HEK293 (cell line): ENCODE data around the gene DPY19L3.

Experiments
- GLI4 ChIP-seq: fragments of 450-650 bp; formaldehyde crosslinking; IDR thresholded peaks from 2 replicates; pipeline ENCODE4 v1.5.1; 2016; ENCODE audit warnings: missing biosample characterization, missing genetic modification characterization
- KLF16 ChIP-seq: fragments of 450-650 bp; formaldehyde crosslinking; IDR thresholded peaks from 2 replicates; pipeline ENCODE4 v1.5.1; 2017; ENCODE audit warnings: missing biosample characterization, missing genetic modification characterization
- KLF7 ChIP-seq: fragments of 450-650 bp; formaldehyde crosslinking; IDR thresholded peaks from 2 replicates; pipeline ENCODE4 v1.5.1; 2016; ENCODE audit warnings: missing biosample characterization, missing genetic modification characterization, borderline replicate concordance
- PRDM2 ChIP-seq: fragments of 450-650 bp; formaldehyde crosslinking; IDR thresholded peaks from 2 replicates; pipeline ENCODE4 v1.5.1; 2016; ENCODE audit warnings: missing biosample characterization, missing genetic modification characterization, borderline replicate concordance
- RBAK ChIP-seq: fragments of 450-650 bp; formaldehyde crosslinking; IDR thresholded peaks from 2 replicates; pipeline ENCODE4 v1.5.1; 2016; ENCODE audit warnings: missing biosample characterization, missing genetic modification characterization
- SALL2 ChIP-seq: fragments of 450-650 bp; formaldehyde crosslinking; IDR thresholded peaks from 2 replicates; pipeline ENCODE4 v1.5.0; 2017; ENCODE audit warnings: missing biosample characterization, mild to moderate bottlenecking, missing genetic modification characterization, borderline replicate concordance
- SCRT2 ChIP-seq: fragments of 450-650 bp; formaldehyde crosslinking; IDR thresholded peaks from 2 replicates; pipeline ENCODE4 v1.5.1; 2016; ENCODE audit warnings: missing biosample characterization, missing genetic modification characterization
- SETDB1 ChIP-seq: IDR thresholded peaks from one replicate; pipeline ENCODE4 v1.6.1; 2017; ENCODE audit warnings: mild to moderate bottlenecking, low read length, moderate library complexity, mixed read lengths; ENCODE audit not compliant: insufficient read length
- SP2 ChIP-seq: fragments of 450-650 bp; formaldehyde crosslinking; IDR thresholded peaks from 2 replicates; pipeline ENCODE4 v1.5.1; 2016; ENCODE audit warnings: missing biosample characterization, missing genetic modification characterization
- SP7 ChIP-seq: fragments of 450-650 bp; formaldehyde crosslinking; IDR thresholded peaks from 2 replicates; pipeline ENCODE4 v1.5.1; 2016; ENCODE audit warnings: missing biosample characterization, missing genetic modification characterization
- YY2 ChIP-seq: fragments of 450-650 bp; formaldehyde crosslinking; IDR thresholded peaks from 2 replicates; pipeline ENCODE4 v1.5.1; 2016; ENCODE audit warnings: missing biosample characterization, missing genetic modification characterization
- ZBTB8A ChIP-seq: fragments of 450-650 bp; formaldehyde crosslinking; IDR thresholded peaks from 2 replicates; pipeline ENCODE4 v1.5.1; 2016; ENCODE audit warnings: missing biosample characterization, missing genetic modification characterization
- ZNF112 ChIP-seq: fragments of 450-650 bp; formaldehyde crosslinking; IDR thresholded peaks from 2 replicates; pipeline ENCODE4 v1.5.0; 2017; ENCODE audit warnings: missing biosample characterization, missing genetic modification characterization
- ZNF19 ChIP-seq: fragments of 450-650 bp; formaldehyde crosslinking; IDR thresholded peaks from 2 replicates; pipeline ENCODE4; 2016; ENCODE audit warnings: missing biosample characterization, missing genetic modification characterization, low read depth
- ZNF24 ChIP-seq: fragments of 450-650 bp; formaldehyde crosslinking; IDR thresholded peaks from 2 replicates; pipeline ENCODE4 v1.5.1; 2016; ENCODE audit warnings: missing biosample characterization, missing genetic modification characterization
- ZNF335 ChIP-seq: fragments of 450-650 bp; formaldehyde crosslinking; conservative IDR thresholded peaks from 2 replicates; pipeline ENCODE4 v1.5.1; 2016; ENCODE audit warnings: missing biosample characterization, missing genetic modification characterization
- ZNF394 ChIP-seq: fragments of 450-650 bp; formaldehyde crosslinking; IDR thresholded peaks from 2 replicates; pipeline ENCODE4 v1.5.1; 2016; ENCODE audit warnings: missing biosample characterization, missing genetic modification characterization, mild to moderate bottlenecking, moderate library complexity, borderline replicate concordance
- ZNF404 ChIP-seq: fragments of 450-650 bp; formaldehyde crosslinking; IDR thresholded peaks from 2 replicates; pipeline ENCODE4 v1.5.1; 2017; ENCODE audit warnings: missing biosample characterization, missing genetic modification characterization
- ZNF549 ChIP-seq: fragments of 450-650 bp; IDR thresholded peaks from 2 replicates; pipeline ENCODE4 v1.5.1; 2018; ENCODE audit warnings: missing biosample characterization, missing genetic modification characterization, mild to moderate bottlenecking, inconsistent platforms, moderate library complexity
- ZNF571 ChIP-seq: fragments of 450-650 bp; formaldehyde crosslinking; IDR thresholded peaks from 2 replicates; pipeline ENCODE4 v1.5.0; 2017; ENCODE audit warnings: missing biosample characterization, missing genetic modification characterization
- ZNF701 ChIP-seq: fragments of 450-650 bp; formaldehyde crosslinking; IDR thresholded peaks from 2 replicates; pipeline ENCODE4 v1.5.1; 2016; ENCODE audit warnings: missing biosample characterization, missing genetic modification characterization
- ZNF704 ChIP-seq: fragments of 450-650 bp; formaldehyde crosslinking; IDR thresholded peaks from 2 replicates; pipeline ENCODE4 v1.5.1; 2016; ENCODE audit warnings: missing biosample characterization, missing genetic modification characterization
- TF ChIP-seq, protein P1 (sequence below): fragments of 450-650 bp; IDR thresholded peaks from 2 replicates; pipeline ENCODE4 v1.5.1; 2018; ENCODE audit warnings: missing biosample characterization, missing genetic modification characterization
- TF ChIP-seq, protein P2 (sequence below): fragments of 450-650 bp; formaldehyde crosslinking; IDR thresholded peaks from 2 replicates; pipeline ENCODE4 v1.5.1; 2016; ENCODE audit warnings: missing biosample characterization, missing genetic modification characterization, borderline replicate concordance
- TF ChIP-seq, protein P3 (sequence below): fragments of 450-650 bp; formaldehyde crosslinking; IDR thresholded peaks from 2 replicates; pipeline ENCODE4 v1.5.1; 2016; ENCODE audit warnings: missing biosample characterization, missing genetic modification characterization
- TF ChIP-seq, protein P4 (sequence below): fragments of 450-650 bp; formaldehyde crosslinking; IDR thresholded peaks from 2 replicates; pipeline ENCODE4 v1.5.1; 2017; ENCODE audit warnings: missing biosample characterization, missing genetic modification characterization

DPY19L3 gene

GRCh38 chr19:32387701-32388392, 17.7 kb upstream of the DPY19L3 start (continued):
- no peak for TF ChIP-seq SP2 (tag by site-specific recombination)
- no peak for TF ChIP-seq KLF16
- peak; percentile 67 for TF ChIP-seq SP7 (tag by site-specific recombination)
- no peak for TF ChIP-seq YY2 (tag by site-specific recombination)
- TF ChIP-seq ZBTB8A (tag by site-specific recombination), result no peak
- peak; percentile 59 for TF ChIP-seq ZNF335
- TF ChIP-seq SALL2 (tag by site-specific recombination), result no peak
- TF ChIP-seq, protein P1, sequence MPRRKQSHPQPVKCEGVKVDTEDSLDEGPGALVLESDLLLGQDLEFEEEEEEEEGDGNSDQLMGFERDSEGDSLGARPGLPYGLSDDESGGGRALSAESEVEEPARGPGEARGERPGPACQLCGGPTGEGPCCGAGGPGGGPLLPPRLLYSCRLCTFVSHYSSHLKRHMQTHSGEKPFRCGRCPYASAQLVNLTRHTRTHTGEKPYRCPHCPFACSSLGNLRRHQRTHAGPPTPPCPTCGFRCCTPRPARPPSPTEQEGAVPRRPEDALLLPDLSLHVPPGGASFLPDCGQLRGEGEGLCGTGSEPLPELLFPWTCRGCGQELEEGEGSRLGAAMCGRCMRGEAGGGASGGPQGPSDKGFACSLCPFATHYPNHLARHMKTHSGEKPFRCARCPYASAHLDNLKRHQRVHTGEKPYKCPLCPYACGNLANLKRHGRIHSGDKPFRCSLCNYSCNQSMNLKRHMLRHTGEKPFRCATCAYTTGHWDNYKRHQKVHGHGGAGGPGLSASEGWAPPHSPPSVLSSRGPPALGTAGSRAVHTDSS, result no peak
- TF ChIP-seq ZNF24 (tag by site-specific recombination), result no peak; the same call in 1 of the 2 replicates
- TF ChIP-seq ZNF19, result no peak
- no peak for TF ChIP-seq ZNF549
- no peak for TF ChIP-seq KLF7 (tag by site-specific recombination)
- TF ChIP-seq ZNF394 (tag by site-specific recombination), result no peak
- no peak for TF ChIP-seq PRDM2 (tag by site-specific recombination)
- TF ChIP-seq ZNF704 (tag by site-specific recombination), result no peak
- TF ChIP-seq, protein P2, sequence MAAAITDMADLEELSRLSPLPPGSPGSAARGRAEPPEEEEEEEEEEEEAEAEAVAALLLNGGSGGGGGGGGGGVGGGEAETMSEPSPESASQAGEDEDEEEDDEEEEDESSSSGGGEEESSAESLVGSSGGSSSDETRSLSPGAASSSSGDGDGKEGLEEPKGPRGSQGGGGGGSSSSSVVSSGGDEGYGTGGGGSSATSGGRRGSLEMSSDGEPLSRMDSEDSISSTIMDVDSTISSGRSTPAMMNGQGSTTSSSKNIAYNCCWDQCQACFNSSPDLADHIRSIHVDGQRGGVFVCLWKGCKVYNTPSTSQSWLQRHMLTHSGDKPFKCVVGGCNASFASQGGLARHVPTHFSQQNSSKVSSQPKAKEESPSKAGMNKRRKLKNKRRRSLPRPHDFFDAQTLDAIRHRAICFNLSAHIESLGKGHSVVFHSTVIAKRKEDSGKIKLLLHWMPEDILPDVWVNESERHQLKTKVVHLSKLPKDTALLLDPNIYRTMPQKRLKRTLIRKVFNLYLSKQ (tag by site-specific recombination), result no peak
- TF ChIP-seq ZNF112 (tag by site-specific recombination), result 0 out of 2 replicates have a peak, but pooled peaks have one; percentile 35
- TF ChIP-seq, protein P3, sequence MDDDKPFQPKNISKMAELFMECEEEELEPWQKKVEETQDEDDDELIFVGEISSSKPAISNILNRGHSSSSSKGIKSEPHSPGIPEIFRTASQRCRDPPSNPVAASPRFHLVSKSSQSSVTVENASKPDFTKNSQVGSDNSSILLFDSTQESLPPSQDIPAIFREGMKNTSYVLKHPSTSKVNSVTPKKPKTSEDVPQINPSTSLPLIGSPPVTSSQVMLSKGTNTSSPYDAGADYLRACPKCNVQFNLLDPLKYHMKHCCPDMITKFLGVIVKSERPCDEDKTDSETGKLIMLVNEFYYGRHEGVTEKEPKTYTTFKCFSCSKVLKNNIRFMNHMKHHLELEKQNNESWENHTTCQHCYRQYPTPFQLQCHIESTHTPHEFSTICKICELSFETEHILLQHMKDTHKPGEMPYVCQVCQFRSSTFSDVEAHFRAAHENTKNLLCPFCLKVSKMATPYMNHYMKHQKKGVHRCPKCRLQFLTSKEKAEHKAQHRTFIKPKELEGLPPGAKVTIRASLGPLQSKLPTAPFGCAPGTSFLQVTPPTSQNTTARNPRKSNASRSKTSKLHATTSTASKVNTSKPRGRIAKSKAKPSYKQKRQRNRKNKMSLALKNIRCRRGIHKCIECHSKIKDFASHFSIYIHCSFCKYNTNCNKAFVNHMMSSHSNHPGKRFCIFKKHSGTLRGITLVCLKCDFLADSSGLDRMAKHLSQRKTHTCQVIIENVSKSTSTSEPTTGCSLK (tag by site-specific recombination), result no peak
- no peak for TF ChIP-seq GLI4 (tag by site-specific recombination)
- no peak for TF ChIP-seq SETDB1
- no peak for TF ChIP-seq ZNF571 (tag by site-specific recombination)
- no peak for TF ChIP-seq RBAK
- TF ChIP-seq, protein P4, sequence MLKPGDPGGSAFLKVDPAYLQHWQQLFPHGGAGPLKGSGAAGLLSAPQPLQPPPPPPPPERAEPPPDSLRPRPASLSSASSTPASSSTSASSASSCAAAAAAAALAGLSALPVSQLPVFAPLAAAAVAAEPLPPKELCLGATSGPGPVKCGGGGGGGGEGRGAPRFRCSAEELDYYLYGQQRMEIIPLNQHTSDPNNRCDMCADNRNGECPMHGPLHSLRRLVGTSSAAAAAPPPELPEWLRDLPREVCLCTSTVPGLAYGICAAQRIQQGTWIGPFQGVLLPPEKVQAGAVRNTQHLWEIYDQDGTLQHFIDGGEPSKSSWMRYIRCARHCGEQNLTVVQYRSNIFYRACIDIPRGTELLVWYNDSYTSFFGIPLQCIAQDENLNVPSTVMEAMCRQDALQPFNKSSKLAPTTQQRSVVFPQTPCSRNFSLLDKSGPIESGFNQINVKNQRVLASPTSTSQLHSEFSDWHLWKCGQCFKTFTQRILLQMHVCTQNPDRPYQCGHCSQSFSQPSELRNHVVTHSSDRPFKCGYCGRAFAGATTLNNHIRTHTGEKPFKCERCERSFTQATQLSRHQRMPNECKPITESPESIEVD (tag by site-specific recombination), result peak; percentile 70
- peak; percentile 88 for TF ChIP-seq SCRT2 (tag by site-specific recombination)
- no peak for TF ChIP-seq ZNF701 (tag by site-specific recombination)
- no peak for TF ChIP-seq ZNF404 (tag by site-specific recombination)
